BE2C (cell line): Measurements from ENCODE around the gene NME3.

Source experiments
- DNase-seq: peaks from one replicate; pipeline ENCODE4 v3.0.0-alpha.2; 2020
- H3K27me3 ChIP-seq: fragments of 250-450 bp; sonication (Bioruptor Pico); 2 replicates; pipeline ENCODE4 v1.5.1; 2020; ENCODE audit warnings: mild to moderate bottlenecking
- H3K36me3 ChIP-seq: fragments of 250-450 bp; sonication (Bioruptor Pico); 2 replicates; pipeline ENCODE4 v1.5.1; 2020; ENCODE audit warnings: mild to moderate bottlenecking
- H3K4me1 ChIP-seq: fragments of 250-450 bp; sonication (Bioruptor Pico); 2 replicates; pipeline ENCODE4 v1.5.1; 2020
- H3K4me3 ChIP-seq: 2 replicates; pipeline ENCODE4 v1.5.1; 2011; ENCODE audit warnings: low read depth, low read length
- H3K9me3 ChIP-seq: fragments of 250-450 bp; sonication (Bioruptor Pico); 2 replicates; pipeline ENCODE4 v1.5.1; 2020
- CTCF ChIP-seq: IDR thresholded peaks from 2 replicates; pipeline ENCODE4 v1.5.1; 2012; ENCODE audit warnings: mild to moderate bottlenecking, low read depth, low read length

Gene NME3

GRCh38 chr16:1791256-1791942 lies 20.1 kb upstream of the NME3 start:
- Histone ChIP-seq H3K36me3 (peaks cover 49% of the 10 kb centered on the region), H3K4me1 (no peaks in the 10 kb centered on the region), H3K27me3 (no peaks in the 10 kb centered on the region), H3K4me3 (no peak overlapping the region), H3K9me3 (no peaks in the 10 kb centered on the region)
- TF ChIP-seq CTCF: no peak
- DNase-seq: no peak

GRCh38 chr16:1790611-1791255 lies 19.4 kb upstream of the NME3 start:
- H3K36me3 ChIP-seq: peaks cover 50% of the 10 kb centered on the region

GRCh38 chr16:1790261-1790610 lies 18.9 kb upstream of the NME3 start:
- Histone ChIP-seq H3K4me1 (no peaks in the 10 kb centered on the region), H3K9me3 (no peaks in the 10 kb centered on the region), H3K27me3 (no peaks in the 10 kb centered on the region), H3K36me3 (peaks cover 51% of the 10 kb centered on the region), H3K4me3 (no peak overlapping the region)
- DNase-seq: no peak
- TF ChIP-seq CTCF: no peak

More at GRCh38 chr16:1790611-1791255, 19.4 kb upstream of the NME3 start:
- Histone ChIP-seq H3K4me1 (no peaks in the 10 kb centered on the region), H3K9me3 (no peaks in the 10 kb centered on the region), H3K27me3 (no peaks in the 10 kb centered on the region), H3K4me3 (no peak overlapping the region)
- DNase-seq: no peak
- no peak for TF ChIP-seq CTCF

GRCh38 chr16:1789643-1790045 lies 18.3 kb upstream of the NME3 start:
- Histone ChIP-seq H3K36me3 (peaks cover 53% of the 10 kb centered on the region), H3K4me1 (no peaks in the 10 kb centered on the region), H3K27me3 (no peaks in the 10 kb centered on the region), H3K9me3 (no peaks in the 10 kb centered on the region), H3K4me3 (no peak overlapping the region)
- TF ChIP-seq CTCF: no peak
- no peak for DNase-seq

GRCh38 chr16:1788708-1789100 lies 17.4 kb upstream of the NME3 start:
- peak; percentile 24 for DNase-seq
- no peak overlapping the region for H3K4me3 ChIP-seq
- H3K36me3 ChIP-seq: peaks cover 53% of the 10 kb centered on the region
- H3K9me3 ChIP-seq: no peaks in the 10 kb centered on the region
- no peaks in the 10 kb centered on the region for H3K27me3 ChIP-seq
- no peaks in the 10 kb centered on the region for H3K4me1 ChIP-seq
- no peak for TF ChIP-seq CTCF

GRCh38 chr16:1788095-1788707 lies 16.9 kb upstream of the NME3 start:
- no peak for DNase-seq
- Histone ChIP-seq H3K4me3 (no peak overlapping the region), H3K9me3 (no peaks in the 10 kb centered on the region), H3K4me1 (no peaks in the 10 kb centered on the region), H3K27me3 (no peaks in the 10 kb centered on the region), H3K36me3 (peaks cover 53% of the 10 kb centered on the region)
- TF ChIP-seq CTCF: no peak
